NCI-H774 (cell line): ENCODE results near the gene ADGRF3.
"Not testable (repeated sequence)": the region's sequence is repeated elsewhere in the genome, so short reads cannot be mapped to it uniquely, and the experiment has no call there.

Experiments
- DNase-seq: peaks from one replicate; lab custom pipeline; 2025; lab: John Stamatoyannopoulos, UW

The ADGRF3 gene

DNA sequence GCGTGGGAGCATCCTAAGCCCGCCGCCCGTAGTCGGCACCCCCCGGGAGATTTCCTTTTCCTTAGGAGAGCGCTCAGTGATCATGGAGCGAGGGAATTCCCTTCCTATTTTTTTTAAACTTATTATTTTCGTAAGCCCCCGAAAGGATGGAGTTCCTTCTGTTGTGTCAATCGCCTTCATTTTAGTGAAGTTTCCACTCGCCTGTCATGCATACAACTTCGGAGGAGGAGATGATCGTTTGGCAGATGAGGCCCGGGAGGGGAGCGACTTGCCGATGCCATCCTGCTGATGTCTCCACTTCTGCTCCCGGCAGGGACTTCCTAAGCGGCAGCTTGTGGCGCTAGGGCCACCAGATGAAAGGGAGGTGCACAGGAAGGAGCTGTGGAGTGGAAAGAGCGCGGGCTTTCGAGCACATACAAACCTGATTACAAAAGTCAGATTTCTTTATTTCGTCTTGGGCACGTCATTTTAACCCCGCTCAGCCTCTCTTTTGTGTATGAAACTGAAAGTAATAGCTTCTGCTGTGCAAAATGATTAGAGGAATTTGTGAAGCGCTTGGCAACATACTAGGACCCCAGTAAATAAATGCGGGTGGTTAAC, at the start of gene ADGRF3:
TSS of gene ADGRF3 (minus strand) at position 336 of the 600 bp plus-strand sequence. CDS start 555 bp downstream, outside the sequence.
- peak; percentile 34 for DNase-seq

DNA sequence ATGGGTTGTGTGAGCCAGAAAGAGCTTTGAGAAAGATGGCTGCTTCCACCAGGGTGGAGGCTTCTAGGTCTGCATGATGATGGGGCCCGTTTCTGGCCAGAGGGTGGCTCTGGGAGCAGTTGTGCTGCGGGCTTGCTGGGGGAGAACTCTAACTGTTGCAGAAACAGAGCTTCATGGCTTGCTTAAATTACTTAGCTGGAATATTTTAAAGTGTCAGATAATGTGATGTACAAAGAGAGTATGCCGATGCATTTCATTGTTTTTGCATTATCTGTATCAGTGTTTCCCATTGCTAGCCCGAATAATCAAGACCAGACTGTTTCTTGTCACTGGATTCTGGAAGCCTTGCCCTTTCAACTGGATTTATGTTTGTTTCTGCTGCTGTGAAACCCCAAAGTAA, 48.8 kb upstream of the ADGRF3 start:
- no peak for DNase-seq

DNA sequence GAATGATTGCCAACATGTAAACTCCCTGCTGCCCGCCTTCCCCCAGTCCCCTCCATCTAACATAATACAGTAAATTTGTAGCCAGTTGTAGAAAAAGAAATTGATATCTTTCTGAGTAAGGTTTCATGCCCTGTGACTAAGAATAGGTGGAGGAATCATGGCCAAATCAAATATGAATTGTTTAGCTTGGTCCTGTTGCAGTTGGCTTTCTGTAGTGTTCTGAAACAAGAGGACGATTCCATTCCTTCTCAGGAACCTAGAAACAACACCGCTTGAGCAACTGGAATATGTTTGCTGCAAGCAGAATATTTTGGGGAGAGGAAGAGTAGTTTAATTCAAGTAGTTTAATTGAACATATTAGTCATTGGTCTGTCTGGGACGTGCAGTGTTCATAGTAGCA, 48.1 kb upstream of the ADGRF3 start:
- no peak for DNase-seq

DNA sequence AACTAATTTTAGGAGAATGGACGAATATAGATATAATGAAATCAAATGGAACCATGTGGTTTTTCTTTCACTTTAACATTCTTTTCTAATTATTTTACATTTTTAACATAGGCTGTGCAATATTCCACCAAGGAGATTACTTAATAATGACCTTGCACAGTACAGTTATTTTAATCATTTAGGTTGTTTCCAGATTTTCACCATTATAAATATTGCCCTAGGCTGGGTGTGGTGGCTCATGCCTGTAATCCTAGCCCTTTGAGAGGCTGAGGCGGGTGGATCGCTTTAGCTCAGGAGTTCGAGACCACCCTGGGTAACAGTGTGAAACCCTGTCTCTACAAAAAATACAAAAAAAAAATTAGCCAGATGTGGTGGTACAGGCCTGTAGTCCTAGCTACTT, 40.6 kb upstream of the ADGRF3 start:
- DNase-seq, result no peak

DNA sequence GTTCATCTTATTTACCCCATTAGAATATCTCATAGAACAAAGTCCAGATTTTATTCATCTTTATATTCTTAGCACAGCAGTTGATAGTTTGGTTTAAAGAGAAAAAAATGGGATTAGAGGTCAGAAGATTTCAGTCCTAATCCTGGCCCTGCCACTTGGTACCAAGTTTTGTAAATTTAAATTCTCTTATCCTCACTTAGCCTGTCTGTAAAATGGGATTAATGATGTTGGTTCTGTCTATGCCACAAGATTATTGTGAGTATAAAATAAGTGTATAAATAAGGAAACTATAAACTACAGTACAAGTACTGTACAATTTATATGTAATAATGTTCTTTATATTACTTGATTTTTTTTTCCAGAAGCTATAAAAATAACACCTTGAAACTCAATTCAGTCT, 38.0 kb upstream of the ADGRF3 start:
- no peak for DNase-seq

- DNase-seq, result no peak
Measured at GRCh38 chr2:26384183-26384582, 37.6 kb upstream of the ADGRF3 start.

DNA sequence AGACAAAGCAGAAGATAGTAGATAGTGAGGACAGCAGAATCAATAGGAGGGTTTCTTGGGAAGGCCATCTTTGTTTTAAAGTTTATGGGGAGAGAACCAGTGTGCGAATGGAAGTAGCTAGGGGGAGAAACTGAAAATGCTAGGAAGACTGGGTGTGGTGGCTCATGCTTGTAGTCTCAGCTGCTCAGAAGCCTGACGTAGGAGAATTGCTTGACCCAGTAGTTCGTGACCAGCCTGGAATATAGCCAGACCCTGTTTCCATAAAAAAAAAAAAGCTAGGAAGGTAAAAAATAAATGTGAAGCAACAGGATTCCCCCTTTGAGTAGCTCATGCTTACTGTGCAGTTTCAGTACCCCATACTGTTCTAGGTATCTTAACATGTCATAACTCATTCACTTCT, 36.0 kb upstream of the ADGRF3 start:
- DNase-seq, result no peak

GRCh38 chr2:26380281-26380680, 33.7 kb upstream of the ADGRF3 start:
- DNase-seq, result no peak

DNA sequence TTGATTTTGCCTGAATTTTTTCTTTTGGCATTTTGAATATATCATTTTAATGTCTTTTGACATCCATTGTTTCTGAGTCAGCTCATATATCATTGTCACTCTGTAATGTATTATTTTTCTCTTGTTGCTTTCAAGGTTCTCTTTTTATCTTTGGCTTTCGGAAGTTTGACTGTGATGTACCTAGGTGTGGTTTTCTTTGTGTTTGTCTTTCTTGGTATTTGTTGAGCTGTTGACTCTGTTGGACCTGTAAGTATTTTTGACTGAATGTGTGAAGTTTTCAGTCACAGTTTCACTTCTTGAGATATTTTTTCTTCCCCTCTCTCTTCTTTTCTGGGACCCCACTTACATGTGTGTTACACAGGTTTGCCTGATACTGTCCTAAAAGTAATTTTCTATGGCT, 30.2 kb upstream of the ADGRF3 start:
- no peak for DNase-seq

DNA sequence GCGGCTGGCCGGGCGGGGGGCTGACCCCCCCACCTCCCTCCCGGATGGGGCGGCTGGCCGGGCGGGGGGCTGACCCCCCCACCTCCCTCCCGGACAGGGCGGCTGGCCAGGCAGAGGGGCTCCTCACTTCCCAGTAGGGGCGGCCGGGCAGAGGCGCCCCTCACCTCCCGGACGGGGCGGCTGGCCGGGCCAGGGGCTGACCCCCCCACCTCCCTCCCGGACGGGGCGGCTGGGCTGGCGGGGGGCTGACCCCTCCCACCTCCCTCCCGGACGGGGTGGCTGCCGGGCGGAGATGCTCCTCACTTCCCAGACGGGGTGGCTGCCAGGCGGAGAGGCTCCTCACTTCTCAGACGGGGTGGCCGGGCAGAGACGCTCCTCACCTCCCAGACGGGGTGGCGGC, 24.3 kb upstream of the ADGRF3 start:
- DNase-seq, result not testable (repeated sequence)

GRCh38 chr2:26369664-26370063, 23.1 kb upstream of the ADGRF3 start:
- not testable (repeated sequence) for DNase-seq

DNA sequence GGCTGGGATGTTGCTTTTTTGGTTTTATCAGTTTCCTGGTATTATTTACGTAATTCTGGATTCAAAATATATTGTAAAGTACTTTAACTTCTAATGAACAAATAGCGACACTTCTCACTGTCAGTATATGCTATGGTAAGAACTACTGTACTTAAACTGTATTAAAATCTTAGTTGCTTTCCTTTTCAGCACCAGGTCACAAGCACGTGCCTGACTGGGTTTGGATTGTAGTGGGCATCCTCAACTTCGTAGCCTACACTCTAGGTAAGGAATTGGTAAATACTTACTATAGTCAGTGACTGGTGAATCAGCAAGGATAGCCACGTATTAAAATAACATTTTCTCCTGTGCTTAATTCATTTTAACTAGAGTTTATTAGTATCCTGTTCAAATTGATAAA, 20.4 kb upstream of the ADGRF3 start:
- DNase-seq, result no peak

- DNase-seq, result no peak
Measured at GRCh38 chr2:26364669-26365068, 18.1 kb upstream of the ADGRF3 start.

DNA sequence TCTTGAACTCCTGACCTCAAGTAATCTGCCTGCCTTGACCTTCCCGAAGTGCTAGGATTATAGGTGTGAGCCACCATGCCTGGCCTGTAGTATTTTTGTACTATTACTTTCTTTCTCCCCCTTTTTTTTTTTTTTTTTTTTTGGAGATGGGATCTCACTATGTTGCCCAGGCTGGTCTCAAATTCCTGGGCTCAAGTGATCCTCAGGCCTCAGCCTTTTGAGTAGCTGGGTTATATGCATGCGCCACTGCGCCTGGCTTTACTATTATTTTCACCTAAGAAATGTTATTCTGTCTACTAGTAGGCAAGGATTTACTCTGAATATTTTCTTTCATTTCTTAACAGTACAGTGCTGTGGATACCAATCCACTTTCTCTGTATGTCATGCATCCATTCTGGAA, 17.4 kb upstream of the ADGRF3 start:
- no peak for DNase-seq

DNA sequence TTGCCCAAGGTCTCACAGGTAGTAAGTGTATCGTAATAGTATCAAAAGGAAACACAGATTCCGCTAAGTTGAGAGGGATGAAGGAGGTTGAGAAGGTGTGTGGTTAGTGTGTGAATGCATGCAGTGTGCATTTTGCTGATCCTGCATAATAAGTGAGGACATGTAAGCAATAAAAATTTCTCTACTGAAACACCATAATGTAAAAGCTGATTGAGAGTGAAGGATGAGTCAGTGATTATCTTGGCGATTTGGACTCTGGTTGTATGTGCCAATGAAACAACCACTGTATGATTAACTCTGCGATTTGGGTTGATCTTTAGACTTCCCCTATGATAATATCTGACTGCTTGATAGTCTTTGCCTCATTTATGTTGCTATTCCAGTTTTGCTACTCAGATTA, 16.7 kb upstream of the ADGRF3 start:
- no peak for DNase-seq

GRCh38 chr2:26359886-26360473, 13.4 kb upstream of the ADGRF3 start:
- no peak for DNase-seq

DNA sequence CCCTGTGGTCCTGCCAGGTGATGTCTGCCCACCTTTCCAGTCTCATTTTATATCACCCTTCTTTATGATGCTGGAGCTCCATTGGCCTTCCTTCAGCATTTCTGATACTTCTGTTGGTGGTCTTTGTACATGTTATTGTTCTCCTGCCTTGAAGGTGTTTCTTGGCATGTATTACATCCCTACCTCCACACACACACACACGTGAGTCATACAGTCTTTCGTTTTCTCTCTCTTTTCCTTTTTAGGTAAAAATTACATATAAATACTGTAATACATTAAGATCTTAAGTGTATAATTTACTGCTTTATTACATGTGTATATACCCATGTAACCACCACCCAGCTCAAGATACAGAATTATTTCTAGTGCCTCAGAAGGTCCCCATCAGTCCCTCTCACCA, 10.2 kb upstream of the ADGRF3 start:
- DNase-seq, result no peak

DNA sequence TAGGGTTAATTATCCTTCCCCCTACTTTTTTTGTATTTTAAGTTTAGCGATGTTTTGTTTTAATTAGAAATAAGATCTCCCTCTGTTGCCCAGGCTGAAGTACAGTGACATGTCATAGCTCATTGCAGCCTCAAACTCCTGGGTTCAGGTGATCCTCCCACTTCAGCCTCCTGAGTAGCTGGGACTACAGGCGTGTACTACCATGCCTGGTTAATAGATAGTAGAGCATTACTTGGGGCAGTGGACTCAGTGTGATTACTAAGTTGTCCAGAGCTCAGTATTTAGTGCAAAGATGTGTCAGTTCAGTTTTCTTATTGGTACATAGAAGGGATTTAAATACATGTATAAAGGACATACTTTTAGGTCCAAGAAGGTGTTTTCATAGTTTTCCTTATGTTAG, 9.5 kb upstream of the ADGRF3 start:
- no peak for DNase-seq

DNA sequence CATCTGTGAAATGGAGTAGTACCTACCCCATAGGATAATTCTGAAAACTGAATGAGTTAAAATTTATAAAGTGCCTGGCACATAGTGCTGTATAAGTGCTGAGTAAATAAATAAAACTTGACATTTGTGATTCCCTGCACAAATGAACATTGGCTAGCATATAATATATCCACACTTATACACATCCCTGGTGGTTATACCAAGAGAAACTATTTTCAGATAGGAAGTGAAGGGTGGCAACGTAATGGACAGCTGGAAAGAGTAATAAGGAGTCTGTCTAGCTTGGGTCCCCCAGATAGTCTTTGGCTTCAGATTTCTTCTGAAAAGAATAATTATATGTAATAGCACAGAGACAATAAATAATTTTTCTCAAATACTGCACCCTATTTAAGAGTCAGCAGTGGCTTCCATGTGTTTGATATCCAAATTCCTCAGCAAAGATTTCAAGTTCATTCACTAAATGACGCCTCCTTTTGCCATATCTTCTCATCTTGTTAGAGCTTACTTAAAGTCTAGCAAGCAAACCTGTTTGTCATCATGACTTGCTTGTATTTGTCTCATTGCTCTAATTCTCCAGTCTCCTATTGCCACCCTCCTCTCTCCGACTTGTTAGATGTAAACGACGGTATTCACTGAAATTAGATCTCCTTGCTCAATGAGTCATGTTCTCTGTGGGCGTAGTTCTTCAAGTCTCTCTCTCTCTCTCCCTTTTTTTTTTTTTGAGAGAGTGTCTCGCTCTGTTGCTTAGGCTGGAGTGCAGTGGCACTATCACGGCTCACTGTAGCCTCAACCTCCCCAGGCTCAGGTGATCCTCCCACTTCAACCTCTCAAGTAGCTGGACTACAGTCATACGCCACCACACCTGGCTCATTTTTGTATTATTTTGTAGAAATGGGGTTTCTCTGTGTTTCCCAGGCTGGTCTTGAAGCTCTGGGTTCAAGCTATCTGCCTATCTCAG, 8.7 kb upstream of the ADGRF3 start:
- DNase-seq, result no peak

DNA sequence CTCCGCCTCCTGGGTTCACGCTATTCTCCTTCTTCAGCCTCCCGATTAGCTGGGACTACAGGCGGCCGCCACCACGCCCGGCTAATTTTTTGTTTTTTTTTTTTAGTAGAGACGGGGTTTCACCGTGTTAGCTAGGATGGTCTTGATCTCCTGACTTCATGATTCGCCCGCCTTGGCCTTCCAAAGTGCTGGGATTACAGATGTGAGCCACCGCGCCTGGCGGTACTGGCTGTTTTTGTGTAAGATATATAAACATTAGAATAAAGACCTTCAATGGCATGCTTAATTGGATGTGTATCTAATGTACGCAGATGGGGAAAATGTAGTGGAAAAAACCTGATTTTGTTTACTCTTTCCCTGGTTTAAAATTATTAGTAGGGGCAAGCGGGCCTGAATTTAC, 7.9 kb upstream of the ADGRF3 start:
- DNase-seq, result not testable (repeated sequence)

DNA sequence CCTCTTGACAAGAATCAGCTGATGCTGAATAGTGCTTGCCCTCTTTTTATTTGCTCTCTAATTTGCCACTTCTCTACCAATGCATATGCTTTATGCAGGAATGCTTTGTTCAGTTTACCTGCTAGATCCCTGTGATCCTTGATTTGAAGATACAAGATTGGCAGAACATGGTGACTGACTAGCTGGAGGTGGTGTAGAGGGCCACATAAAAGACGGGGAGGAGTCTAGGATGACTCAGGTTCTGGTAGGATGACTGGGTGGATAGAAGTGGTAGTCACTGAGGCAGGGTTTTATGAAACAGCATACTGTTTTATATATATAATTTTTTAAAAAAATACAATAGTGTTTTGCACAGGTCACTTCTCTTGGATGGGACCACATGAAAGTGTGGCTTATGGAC, 6.3 kb upstream of the ADGRF3 start:
- no peak for DNase-seq

- no peak for DNase-seq
Measured at GRCh38 chr2:26351375-26352090, 4.9 kb upstream of the ADGRF3 start.
